ENCODE measurements around the gene COMT.

DNA sequence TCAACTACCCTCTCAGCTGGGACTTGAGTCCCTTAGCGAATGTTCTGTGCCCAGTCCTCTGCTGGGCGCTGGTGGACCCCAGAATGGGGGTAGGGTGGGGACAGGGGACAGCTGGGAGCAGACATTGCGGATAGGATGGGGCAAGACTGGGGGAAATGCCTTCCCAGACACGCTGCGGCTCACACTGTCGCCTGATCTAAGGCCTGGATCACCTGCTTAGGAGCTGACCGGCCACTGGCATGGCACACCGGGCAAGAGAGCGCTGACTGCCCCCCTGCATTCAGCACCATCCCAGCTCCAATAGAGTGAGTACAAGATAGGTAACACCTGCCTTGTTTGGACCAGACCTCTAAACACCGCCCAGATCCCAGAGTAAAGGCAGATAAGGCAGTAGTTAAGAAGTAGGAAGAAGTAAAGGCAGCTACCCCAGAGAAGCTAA is 73.6 kb downstream of the COMT start:
- TF ChIP-seq, protein P1, sequence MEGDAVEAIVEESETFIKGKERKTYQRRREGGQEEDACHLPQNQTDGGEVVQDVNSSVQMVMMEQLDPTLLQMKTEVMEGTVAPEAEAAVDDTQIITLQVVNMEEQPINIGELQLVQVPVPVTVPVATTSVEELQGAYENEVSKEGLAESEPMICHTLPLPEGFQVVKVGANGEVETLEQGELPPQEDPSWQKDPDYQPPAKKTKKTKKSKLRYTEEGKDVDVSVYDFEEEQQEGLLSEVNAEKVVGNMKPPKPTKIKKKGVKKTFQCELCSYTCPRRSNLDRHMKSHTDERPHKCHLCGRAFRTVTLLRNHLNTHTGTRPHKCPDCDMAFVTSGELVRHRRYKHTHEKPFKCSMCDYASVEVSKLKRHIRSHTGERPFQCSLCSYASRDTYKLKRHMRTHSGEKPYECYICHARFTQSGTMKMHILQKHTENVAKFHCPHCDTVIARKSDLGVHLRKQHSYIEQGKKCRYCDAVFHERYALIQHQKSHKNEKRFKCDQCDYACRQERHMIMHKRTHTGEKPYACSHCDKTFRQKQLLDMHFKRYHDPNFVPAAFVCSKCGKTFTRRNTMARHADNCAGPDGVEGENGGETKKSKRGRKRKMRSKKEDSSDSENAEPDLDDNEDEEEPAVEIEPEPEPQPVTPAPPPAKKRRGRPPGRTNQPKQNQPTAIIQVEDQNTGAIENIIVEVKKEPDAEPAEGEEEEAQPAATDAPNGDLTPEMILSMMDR (conservative IDR thresholded peaks at IDR 0.05; ENCODE audit: low read depth, low read length), result no peak
- TF ChIP-seq MXI1 (IDR thresholded peaks at IDR 0.05; ENCODE audit: borderline replicate concordance, low read depth, low read length) (no peak), POLR2A (IDR thresholded peaks at IDR 0.05; ENCODE audit: low read depth, low read length) (no peak), BHLHE40 (IDR thresholded peaks at IDR 0.05; ENCODE audit: low read depth, low read length) (no peak), RAD21 (IDR thresholded peaks at IDR 0.05; ENCODE audit: low read length) (no peak)
- TF ChIP-seq, protein P2, sequence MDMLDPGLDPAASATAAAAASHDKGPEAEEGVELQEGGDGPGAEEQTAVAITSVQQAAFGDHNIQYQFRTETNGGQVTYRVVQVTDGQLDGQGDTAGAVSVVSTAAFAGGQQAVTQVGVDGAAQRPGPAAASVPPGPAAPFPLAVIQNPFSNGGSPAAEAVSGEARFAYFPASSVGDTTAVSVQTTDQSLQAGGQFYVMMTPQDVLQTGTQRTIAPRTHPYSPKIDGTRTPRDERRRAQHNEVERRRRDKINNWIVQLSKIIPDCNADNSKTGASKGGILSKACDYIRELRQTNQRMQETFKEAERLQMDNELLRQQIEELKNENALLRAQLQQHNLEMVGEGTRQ (IDR thresholded peaks at IDR 0.05; ENCODE audit: low read depth, low read length), result no peak
